GM19328 (cell line): ENCODE data around the gene FBXL17.

Experiments
- ATAC-seq: cut with Tn5 transposase; IDR thresholded peaks from one replicate; pipeline ENCODE4 v1.9.1; 2021; ENCODE audit warnings: mild to moderate bottlenecking, moderate library complexity; ENCODE audit not compliant: unreplicated experiment

Gene FBXL17

DNA sequence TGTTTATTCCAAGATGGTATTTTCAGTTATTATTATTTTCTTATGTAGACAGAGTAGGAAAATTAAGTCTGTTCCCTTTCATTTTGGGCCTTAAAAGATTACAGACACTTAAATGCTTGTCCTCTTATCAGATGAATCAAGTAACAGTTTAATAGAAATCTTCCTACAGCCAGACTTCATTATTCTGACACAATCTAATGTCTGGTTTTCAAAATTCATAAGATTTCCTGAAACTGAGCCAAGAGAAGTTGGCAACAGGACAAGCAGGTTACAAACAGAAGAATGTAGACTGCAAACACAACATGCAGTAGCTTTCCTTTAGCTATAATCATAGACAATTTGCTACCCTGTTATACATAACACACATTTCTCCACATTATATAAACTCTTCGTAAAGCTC is 130.5 kb downstream of the FBXL17 start:
- no peak for ATAC-seq

DNA sequence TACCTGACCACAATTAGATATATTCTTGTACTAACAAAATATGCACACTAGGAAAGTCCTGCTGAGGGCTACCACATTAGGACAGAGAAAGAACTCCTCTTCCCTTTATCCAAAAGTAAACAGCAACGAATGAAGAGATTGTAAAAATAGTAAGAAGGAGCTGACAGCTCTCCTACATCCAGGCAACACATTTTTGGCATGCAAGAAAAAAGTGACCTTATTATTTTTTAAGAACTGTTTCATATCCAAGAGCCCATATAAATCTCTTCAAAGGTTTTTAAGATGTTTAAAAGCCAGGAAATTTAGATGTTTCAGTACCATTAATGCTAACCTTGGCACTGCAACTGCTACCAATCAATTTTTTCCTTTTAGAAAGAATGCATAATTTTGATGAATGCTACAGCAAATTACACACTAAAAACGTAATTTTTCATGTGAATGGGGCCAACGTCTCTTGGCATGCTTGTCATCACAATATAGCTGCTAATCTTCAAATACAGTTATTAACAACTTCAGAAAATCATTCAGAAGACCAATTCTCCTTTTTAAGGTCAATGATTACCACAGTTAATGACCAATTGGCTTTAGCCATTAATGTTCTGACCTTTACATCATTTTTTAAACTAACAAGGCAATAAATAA is 132.0 kb downstream of the FBXL17 start:
- ATAC-seq = no peak

DNA sequence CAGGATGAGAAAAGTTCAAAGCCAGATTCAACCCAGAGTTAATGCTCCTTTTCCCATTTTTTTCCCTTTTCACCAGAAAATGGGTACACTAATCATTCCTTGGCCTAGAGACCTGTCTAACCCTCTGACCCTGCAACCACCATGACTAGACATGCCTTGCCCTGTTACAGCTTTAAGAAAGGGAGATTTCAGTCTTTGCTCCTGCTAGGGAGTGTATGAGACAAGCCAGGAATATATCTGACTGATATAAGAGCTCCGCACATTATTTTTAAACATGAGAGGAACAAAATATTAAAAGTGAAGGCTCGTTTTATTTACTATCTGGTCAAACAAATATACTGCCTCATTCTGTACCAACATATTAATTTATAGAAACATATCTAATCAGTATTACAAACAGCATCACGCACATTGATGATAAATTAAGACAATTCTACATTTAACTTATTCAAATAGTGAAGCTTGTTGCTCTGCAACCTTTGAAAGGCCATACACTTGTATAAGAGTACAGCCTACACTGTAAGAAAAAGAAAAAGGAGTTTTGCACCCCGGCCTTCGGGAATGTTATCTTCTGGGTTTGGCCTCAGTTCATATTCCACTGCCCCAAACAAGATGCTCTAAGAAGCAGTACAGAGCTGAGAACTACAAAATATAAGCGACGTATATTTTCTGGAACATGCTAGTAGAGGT is 132.7 kb downstream of the FBXL17 start:
- no peak for ATAC-seq

DNA sequence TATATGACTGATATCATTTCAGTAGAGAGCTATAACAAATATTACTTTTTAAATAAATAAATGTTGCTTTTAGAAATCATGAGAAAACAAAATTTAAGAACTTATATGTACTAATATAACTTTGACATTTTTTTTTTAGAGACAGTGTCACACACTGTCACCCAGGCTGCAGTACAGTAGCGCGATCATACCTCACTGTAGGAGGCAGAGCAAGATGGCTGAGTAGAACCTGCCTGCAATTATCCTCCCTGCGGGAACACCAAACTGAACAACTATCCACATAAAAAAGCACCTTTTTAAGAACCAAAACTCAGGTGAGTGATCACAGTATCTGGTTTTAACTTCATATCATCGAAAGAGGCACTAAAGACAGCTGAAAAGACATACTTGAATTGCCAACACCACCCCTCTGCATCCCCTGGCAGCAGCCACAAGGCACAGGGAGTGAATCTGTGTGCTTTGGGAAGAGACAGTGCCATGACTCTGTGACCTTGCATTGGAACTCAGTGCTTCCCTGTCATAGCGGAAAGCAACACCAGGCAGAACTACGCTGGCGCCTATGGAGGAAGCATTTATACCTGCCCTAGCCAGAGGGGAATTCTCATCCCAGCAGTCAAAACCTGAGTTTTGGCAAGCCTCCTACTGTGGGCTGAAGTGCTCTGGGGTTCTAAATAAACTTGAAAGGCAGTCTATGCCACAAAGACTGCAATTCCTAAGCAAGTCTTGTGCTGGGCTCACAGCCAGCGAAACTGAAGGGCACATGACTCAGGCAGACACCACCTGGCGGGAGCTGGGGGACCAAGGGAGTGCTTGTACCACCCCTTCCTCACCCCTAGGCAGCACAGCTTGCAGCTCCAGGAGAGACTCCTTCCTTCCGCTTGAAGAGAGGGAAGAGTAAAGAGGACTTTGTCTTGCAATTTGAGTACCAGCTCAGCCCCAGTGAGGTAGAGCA is 142.7 kb downstream of the FBXL17 start:
- ATAC-seq = no peak

DNA sequence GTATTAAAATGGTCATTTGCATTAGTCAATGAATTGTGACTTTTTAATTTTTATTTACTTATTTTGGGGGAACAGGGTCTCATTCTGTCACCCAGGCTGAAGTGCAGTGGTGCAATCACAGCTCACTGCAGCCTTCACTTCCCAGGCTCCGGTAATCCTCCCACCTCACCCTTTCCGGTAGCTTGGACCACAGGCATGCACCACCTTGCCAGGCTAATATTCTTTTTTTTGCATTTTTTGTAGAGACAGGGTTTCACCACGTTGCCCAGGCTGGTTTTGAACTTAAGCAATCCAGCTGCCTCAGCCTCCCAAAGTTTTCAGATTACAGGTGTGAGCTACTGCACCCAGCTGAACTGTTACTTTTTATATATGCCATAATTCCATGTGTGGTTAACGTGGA is 143.4 kb downstream of the FBXL17 start:
- ATAC-seq = no peak

DNA sequence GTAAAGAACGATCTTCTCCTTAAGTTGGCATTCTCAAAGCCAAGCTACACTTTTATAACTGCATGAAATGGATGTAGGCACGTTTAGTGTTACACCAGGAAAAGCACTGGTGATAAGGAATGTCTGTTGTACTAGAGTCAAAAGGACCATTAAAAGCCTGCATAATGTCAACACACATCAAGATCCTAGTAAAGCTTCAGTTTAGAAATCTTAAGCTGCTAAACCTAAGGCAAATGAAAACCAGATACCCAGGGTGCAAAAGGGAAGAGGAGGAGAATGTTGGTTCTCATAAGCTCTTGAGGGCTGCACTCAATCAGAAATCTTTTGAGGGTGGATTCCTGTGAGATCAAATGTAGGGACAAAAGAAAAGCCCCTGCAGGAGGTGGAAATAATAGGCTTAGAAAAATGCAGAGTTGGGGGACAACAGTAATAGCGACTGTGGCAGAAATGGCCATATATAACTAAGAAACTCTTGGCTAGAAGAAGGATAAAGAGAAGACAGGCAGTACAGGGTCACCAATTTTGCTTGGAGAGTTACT is 148.2 kb downstream of the FBXL17 start:
- ATAC-seq = no peak

DNA sequence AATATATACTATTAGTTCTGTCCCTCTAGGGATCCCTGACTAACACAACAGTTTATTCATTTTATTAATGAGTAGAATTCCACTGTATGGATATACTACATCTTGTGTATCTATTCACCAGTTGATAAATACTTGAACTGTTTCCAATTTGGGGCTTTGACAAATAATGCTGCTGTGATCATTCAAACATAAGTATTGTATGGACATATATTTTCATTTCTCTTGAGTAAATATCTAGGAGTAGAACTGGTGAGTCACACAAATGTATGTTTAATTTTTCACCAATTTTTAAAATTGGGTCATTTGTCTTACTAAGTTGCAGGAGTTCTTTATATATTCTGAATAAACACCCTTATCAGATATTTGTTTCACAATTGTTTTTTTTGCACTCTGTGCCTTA is 149.1 kb downstream of the FBXL17 start:
- no peak for ATAC-seq

DNA sequence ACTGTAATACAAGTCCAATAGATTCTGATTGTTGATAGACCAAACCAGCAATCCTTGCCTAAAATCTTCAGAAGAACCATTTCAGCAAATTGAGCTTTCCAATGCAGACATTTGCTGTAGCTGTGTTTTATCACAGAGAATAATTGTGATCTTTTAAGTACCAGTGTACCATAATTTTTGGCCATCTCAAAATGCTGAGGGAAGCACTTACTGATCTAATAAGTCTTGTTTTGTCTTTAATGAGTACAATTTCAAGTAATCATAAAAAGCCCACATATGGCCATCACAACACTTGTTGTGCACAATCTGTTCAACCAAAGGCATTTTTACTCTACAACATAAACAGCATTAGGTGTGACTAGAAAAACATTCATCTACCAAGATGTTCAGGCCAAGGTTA is 159.9 kb downstream of the FBXL17 start:
- ATAC-seq = no peak

DNA sequence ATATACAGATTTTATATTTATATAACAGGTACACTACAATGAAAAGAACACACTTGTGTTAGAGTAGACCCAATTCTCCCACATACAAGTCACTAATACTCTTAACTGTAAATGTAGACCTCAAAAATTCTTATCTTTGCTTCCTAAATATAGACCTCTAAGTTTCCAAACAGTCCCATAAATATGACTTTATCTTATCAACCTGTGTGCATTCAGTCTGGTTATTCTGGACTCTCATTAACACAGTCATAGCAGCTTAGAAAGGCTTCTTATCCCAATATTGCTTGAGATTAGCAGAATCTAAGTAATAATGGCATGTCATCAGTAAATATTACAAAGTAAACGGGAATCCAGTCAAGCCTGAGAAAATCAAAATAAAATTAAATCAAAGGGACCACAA is 161.1 kb downstream of the FBXL17 start:
- no peak for ATAC-seq

DNA sequence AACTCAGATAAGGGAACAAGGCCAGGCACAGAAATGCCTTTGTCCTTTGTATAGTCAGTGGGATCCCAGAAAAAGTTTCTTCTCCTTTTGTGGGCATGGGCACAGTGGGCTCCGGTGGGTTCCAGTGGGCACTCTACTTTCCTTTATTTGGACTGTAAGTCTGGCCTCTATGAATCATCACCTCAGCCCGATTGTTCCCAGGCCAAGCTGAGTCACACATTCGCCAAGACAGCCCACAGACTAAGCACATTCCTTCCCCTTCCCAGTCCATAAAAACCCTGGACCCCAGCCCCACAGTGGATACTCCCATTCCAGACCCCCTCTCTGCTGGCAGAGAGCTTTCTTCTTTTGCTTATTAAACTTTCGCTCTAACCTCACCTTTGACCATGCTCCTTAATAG is 165.0 kb downstream of the FBXL17 start:
- no peak for ATAC-seq

DNA sequence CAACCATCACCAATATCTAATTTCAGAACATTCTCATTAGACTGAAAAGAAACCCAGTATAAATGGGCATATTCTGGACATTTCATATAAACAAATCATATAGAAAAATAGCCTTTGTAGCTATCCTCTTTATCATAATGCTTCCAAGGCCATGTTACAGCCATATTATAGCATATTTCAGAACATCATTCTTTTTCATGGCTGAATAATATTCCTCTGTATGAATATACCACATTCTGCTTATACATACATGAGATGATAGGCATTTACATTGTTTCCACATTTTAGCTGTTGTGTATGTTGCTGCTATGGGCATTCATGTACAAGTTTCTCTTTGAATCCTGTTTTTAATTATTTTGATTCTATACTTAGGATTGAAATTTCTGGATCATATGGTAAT is 167.0 kb downstream of the FBXL17 start:
- ATAC-seq = no peak

DNA sequence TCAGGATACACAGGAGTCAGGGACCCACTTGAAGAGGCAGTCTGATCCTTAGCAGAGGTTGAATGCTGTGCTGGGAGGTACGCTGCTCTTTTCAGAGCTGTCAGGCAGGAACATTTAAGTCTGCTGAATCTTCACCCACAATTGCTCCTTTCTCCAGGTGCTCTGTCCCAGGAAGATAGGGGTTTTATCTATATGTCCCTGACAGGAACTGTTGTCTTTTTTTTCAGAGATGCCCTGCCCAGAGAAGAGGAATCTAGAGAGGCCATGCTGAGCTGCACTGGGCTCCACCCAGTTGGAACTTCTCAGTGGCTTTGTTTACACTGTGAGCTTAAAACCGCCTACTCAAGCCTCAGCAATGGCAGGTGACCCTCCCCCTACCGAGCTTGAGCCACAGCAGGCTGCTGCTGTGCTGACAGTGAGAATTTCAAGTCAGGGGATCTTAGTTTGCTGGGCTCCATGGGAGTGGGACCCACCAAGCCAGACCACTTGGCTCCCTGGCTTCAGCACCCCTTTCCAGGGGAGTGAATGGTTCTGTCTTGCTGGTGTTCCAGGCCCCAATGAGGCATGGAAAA is 169.0 kb downstream of the FBXL17 start:
- ATAC-seq = no peak

DNA sequence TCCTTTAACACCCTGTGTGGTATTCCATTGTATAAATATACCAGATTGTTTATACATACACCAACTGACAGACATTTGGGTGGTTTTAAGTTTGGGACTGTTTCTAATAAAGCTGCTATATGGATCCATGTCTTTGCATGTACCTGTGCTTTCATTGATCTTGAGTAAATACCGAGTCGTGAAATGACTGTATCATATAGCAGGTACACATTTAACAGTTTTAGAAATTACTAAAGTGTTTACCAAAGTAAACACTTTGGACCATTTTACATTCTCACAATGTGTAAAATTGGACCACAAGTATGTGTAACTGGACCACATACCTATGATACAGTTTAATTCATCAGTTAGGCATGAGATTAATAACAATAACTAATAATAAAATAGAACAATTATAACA is 175.2 kb downstream of the FBXL17 start:
- no peak for ATAC-seq

DNA sequence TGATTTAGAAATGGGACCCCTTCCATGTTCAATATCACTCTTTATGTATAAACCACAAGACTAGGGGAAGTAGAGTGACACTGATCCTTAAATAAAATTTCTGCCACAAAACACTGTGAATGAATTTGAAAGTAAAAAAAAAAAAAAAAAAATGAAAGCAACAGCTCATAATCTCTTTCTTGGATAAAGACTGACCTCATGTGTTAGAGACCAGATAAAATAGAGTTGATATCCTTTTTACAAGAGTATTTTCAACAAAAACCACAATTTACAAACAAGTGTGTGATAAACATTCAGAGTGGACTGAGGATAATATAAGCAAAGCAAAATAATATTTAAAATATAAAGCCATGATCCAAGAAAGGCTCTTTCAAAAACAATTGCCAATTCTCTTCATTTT is 180.2 kb downstream of the FBXL17 start:
- no peak for ATAC-seq

DNA sequence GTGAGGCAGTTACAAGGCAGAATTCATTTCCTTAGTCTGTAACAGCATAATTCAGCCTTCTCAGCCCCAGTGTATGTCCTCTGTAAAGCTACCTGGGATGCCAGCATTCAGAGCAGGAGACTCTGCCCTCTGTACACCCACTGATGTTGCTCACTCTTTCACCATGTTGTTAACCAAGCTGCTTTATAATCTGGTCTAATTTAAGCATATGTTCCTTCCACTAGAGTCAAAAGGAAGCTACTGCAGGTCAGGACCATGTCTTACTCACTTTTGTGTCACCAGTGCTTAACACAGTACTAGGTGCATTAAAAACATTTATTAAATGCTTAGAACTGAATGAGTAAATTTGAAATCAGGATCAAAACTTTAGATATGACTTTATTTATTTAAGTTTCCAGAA is 185.6 kb downstream of the FBXL17 start:
- ATAC-seq = no peak

DNA sequence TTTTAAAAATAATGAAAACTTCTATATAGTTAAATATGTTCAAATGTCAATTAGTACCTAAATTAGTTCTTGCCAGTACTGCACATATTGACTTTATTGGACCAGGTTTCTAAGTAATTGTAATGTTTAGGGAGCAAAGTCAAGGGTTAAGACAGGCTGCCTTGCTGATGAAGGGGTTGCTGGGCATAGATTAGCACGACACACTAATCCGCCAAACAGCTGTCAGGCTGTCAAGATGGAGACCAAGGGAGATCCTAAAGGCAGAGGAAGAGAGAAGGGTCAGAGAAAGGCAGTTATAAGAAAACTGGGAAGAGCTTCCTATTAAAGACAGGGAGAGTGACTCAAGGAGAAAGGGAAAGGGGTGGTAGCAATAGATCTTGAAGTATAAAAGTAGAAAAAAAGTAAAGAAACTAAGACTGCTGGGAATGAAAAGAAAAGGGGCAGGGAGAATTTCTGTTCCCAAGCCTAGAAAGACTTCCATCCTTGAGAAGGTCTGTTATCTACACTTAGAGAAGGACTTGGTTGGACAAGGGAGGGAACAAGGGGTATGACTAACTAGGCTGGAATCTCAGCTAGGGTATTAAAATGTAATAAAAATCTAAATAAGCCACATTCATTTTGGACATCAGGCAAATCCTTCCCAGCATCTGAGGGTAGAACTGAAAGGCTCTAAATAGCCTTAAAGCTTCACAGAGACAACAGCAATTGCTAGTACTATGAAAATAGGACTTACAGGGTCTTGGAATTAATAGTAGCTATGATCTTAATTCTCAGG is 188.7 kb downstream of the FBXL17 start:
- no peak for ATAC-seq

DNA sequence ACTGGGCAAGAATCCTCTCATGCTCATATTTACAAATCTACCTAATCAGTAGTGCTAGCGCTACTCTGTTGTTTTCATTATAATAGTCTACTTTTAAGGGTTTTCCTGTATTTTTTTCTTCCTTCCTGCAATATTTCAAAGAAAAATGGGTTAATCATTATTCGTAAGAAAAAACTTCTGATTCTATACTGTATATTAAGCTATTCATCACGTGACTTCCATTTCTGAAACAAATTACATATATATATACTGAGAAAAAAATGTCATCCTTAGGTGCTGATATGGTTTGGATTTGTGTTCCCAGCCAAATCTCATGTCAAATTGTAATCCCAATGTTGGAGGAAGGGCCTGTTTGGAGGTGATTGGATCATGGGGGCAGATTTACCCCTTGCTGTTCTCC is 197.0 kb downstream of the FBXL17 start:
- ATAC-seq = no peak

DNA sequence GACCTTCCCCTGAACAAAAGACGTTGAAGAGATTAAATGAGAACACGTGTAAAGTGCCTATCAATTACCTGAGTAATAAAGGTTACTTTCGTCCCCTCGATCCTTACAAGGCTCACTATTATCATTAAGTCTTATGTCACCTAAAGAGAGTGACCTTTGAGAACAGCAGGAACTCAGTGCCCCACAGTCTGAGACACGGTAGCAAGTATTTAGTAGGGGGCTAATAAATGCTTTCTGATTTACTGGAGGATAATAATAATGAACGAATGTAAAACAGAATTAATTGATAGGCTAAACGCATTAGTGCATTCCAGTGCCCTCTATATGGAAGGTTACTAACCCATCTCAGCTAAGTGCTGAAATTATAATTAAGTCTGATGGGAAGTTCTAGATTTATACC is 199.9 kb downstream of the FBXL17 start:
- no peak for ATAC-seq

DNA sequence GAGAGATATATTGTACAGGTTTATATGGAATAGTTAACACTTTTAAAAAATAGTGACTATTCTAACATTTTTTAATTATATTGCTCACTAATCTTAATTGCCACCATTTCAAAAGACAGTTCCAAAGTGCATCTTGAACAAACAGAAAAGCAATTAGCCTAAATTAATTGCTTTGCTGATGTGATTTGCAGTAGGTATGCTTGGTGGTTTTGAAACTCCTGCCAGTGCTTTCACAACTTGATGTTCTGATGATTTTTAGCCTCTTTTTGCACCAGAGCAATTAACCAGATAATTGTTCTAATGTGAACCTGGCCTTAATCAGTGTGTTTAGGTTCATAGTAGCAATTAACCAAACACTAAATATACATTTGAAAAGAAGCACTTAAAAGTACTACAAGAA is 207.6 kb downstream of the FBXL17 start:
- no peak for ATAC-seq

DNA sequence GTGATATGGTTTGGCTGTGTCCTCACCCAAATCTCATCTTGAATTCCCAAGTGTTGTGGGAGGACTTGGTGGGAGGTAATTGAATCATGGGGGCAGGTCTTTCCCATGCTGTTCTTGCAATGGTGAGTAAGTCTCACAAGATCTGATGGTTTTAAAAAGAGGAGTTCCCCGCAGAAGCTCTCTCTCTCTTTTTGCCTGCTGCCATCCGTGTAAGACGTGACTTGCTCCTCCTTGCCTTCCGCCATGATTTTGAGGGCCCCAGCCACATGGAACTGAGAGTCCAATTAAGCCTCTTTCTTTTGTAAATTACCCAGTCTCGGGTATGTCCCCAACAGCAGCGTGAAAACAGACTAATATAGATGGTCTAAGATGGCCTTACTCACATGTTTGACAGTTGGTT is 210.1 kb downstream of the FBXL17 start:
- ATAC-seq = no peak
